Mucosa of gallbladder (tissue), 1 donor: ENCODE results near the gene DPY19L1. TPM values are rescaled to one million over a fixed set of nuclear protein-coding genes. Genes with fewer than 3 reads are reported as not detected.
"Not testable (repeated sequence)": the region's sequence is repeated elsewhere in the genome, so short reads cannot be mapped to it uniquely, and the experiment has no call there.

Experiments
- DNase-seq: peaks from one replicate; pipeline ENCODE4 v3.0.0-alpha.2; 2020; ENCODE audit warnings: low spot score
- total RNA-seq: library from RNA; stranded (reverse); gene quantifications from one replicate; pipeline ENCODE4 v1.2.1, GENCODE V29; 2021
- donor health status: DM: no; HTN: no; CAD: no.

DPY19L1 gene
- total RNA-seq, 1 donor from 2014 or later, result 25.2 TPM

DNA sequence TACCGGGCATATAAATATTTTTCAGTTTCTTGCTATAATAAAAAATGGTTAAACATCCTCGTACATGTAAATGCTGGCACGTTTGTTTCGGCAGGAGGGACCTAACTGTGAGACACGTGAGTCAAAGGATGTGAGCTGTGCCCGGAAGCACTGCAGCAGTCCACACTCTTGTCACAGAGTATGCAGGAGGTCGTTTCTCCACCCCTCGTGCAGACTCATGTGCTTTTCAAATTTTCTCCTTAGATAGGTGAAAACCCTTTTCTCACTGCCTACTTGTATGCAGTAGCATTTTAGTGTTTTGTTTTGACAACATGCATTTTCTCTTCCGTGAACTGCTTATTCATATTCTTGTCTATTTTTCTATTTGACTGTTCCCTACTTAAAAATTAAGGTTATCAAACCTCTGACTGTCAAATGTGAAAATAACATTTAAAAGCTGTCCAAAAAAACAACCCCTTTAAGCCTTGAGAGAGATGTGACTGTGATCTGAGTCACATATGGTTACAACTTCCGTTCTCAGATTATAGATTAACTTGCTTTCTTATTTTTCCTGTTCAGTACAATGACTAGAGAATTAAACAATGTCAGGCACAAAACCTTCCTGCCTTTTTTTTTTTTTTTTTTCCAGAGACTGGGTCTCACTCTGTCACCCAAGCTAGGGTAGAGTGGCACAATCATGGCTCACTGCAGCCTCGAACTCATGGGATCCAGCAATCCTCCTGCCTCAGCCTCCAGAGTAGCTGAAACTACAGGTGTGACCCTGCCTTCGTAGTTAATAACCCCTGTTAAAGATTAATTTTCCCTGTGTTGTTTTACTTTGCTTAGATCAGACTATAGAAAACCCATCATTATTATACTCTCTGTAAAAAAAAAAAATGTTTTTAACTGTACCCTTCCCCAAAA is 45.1 kb downstream of the DPY19L1 start:
- DNase-seq, result peak; percentile 23

DNA sequence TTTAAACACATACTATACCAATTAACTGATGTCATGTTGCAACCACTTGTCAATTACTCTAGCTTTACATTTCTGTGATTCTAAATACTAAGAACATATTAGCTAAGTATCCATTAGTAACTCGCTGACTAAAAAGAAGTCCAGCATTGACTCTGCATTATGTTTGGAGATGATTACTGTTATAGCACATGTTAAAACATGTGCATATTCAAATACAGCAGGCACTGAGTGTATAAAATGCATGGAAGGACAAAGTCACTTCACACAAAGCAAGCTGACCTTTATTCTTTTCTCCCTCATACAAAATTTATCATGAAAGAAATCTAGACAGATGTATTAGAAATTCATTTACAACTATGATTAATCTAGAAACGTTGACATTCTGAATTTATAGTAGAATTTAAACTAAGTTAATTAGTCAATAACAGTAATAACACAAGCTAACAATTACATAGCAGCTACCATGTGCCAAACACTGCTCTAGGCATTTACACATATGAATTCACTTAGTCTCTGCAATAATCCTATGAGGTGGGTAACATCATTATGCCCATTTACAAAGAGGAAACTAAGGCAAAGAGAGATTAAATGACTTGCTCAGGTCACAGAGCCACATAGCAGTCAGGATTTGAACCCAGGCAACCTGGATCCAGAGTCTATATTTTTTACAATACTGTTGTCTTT is 48.7 kb downstream of the DPY19L1 start:
- not testable (repeated sequence) for DNase-seq

GRCh38 chr7:34985155-34985554 is 52.1 kb downstream of the DPY19L1 start:
- DNase-seq, result not testable (repeated sequence)

DNA sequence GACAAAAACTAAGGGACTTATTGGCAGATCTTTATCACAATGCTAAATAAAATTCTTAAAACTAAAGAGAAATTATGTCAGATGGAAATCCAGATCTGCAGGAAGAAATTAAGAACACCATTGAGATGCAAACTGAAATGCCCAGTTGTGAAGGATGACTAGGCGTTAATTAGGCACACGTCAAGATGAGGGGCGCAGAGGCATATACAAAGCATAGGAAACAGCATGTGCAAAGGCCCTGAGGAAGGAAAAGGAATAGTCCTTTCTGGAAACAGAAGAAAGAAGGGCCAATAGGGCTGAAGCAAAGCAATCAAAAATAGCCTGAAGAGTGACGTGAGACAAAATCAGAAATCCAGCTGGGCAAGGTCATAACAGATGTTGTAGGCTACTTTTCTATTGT is 53.1 kb downstream of the DPY19L1 start:
- not testable (repeated sequence) for DNase-seq

DNA sequence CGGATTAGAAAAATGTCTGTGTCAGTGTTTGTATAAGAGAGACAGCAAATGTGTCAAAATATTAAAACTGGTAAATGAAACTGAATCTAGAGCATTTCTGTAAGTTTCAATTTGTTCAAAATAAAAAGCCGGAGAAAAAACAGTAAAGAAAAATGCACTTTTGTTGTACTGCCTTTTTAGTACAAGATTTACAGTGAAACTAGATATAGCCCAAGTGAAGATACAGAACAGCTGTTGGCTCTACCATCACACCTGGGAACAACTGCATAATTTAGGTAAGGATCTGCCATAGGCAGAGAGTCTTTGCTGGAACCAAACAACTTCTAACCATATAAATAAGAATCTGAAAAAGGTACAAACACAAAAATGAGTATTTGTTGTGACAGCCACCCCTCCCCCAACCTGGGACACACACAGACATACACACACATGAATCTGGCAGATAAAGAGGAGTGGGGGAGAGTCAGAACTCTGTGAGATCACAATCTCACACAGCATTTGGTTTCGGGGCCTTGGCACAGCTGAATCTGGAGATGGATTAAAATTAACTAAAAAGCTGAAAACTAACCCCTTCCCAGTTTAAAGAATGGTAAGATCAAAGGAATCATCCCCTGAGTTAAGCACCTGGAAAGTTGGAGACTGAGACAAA is 54.8 kb downstream of the DPY19L1 start:
- no peak for DNase-seq

GRCh38 chr7:34979124-34979523 is 58.2 kb downstream of the DPY19L1 start:
- DNase-seq, result not testable (repeated sequence)

- DNase-seq, result no peak
Observed at GRCh38 chr7:34973400-34973760, 63.9 kb downstream of the DPY19L1 start.

- not testable (repeated sequence) for DNase-seq
Observed at GRCh38 chr7:34972739-34973399, 64.4 kb downstream of the DPY19L1 start.

DNA sequence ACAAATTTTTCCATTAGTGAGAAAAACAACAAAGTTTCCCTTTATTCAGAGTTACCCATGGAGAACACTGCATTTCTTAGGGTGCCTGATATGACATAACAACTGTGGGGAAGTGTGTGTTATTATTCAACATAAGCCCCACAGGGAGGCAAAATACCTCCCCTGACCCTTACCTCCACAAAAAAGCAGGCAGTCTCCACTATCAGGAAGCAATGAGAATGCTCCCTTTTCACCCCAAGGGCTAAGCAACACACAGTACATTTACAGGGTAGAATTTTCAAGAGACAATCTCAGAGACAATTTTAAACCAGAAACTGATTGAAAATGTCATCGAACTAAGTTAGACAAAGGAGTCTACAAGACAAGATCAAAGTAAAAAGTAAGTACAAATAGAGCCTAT is 69.5 kb downstream of the DPY19L1 start:
- not testable (repeated sequence) for DNase-seq

DNA sequence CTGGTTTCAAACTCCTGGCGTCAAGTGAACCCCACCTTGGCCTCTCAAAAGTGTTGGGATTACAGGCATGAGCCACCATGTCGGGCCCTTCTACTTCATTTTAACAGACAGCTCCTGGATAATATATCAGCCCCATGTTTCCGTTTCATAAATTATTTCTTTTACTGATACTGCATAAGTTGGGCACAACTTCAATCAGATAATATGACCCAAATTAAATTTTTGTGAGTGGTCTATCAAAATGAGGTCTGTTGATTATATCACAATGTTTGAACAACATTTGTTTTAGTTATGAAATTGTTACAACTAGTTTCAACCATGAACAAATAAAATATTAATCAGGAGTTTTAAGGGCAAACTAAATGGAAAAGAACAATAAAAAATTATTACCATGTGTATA is 70.8 kb downstream of the DPY19L1 start:
- DNase-seq, result not testable (repeated sequence)

DNA sequence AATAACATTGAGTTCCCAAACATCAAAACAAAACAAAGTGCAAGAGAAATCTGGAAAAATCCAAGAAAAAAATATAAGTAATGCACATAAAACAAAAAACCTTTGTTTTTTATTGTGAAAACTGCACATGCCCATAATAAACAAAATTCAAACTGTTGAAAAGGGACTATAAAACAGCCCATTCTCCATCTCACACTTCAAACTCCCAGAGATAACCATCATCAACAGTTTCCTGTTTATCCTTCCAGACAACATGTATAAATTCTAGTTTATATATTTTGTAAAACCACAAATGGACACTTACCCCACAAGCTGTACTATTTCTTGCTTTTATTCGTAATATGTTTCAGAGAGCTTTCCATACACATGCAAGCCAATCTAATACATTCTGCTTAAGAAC is 79.3 kb downstream of the DPY19L1 start:
- no peak for DNase-seq

DNA sequence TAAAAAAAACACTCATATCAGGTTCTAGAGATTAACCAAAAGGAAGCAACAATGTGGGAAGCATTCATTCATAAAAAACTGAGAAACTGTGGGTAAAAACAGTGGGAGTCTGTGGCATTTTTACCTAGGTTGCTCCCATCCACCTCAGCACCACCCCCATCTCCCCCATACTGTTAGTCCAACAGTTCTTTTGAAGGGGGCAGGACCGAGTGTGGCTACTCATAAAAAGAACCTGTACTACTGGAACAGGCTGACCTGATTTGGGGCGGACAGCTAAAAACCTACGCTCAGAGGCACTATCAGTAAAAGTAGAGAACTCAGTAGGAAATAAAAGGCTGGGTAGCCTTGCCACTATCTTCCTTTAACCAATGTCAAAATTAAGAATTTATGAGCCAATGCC is 84.5 kb downstream of the DPY19L1 start:
- DNase-seq, result no peak

- DNase-seq, result no peak
Observed at GRCh38 chr7:34949361-34949760, 87.9 kb downstream of the DPY19L1 start.

- DNase-seq, result not testable (repeated sequence)
Observed at GRCh38 chr7:34947427-34947826, 89.9 kb downstream of the DPY19L1 start.

GRCh38 chr7:34946486-34946885 is 90.8 kb downstream of the DPY19L1 start:
- DNase-seq, result no peak

DNA sequence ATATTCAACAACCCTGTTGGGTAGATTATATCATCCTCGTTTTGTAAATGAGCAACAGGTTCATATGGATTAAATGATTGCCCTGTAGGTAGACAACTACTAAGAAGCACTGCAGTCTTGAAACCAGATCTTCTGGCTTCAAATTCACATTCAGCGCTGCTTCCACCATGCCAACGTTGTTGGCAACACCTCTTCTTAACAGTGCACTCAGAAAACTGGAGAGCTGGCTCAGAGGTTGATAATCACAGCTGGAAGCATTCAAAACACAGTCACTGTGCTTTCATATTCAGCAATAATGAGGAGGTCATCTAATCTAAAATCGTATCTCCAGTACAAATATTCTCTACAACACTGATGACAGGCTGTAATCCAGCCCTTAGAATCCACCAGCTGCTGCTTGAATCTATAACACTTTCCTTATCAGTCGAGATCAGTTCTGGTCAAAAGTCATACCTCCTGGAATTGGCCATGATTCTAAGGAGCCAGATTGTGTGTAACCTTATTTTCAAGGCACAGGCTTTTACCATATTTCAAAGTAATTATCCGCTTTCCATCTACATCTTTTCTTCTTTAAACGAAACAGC is 91.3 kb downstream of the DPY19L1 start:
- not testable (repeated sequence) for DNase-seq

GRCh38 chr7:34939175-34939574 is 98.1 kb downstream of the DPY19L1 start:
- DNase-seq, result no peak

- not testable (repeated sequence) for DNase-seq
Observed at GRCh38 chr7:34935735-34936165, 101.5 kb downstream of the DPY19L1 start.

- no peak for DNase-seq
Observed at GRCh38 chr7:34931739-34932138, 105.5 kb downstream of the DPY19L1 start.

DNA sequence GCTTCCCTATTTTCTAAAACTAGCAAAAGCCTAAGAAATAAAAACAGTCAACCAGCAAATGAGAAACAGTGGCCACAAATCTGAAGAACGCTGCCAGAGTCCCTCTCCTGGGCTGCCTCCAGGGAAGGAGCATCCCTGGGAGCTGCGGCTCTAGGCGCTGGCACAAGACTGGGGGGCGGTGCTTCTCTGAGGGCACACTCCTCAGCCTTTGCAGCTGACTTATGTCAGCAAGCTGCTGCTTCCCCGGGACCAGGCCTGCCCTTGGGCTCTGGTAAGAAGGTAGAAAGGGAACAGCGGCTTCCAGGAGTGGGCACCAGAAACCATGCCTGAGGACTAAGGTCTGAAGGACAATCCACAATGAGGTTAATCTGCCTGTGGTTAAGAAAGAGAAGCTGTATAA is 107.5 kb downstream of the DPY19L1 start:
- DNase-seq, result not testable (repeated sequence)

DNA sequence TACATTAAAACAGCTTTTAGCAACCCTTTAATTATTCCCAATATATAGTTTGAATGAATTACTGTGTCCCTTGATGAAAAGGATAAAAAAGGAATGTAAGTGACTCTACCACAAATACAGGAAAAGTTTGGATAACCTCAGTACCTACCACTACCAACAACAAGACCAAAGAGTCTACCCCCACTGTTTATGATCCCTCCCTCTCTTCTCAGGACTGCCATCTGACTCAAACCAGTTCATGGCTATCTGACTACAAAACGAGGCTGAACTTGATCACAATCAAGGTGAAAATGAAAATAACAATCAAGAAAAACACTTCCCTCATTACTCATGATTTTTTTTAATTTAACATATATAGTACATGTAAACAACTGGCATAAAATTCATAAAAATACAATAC is 108.7 kb downstream of the DPY19L1 start:
- DNase-seq, result no peak
